HG02981 (cell line): ENCODE data around the gene OR51S1.
"Not testable (repeated sequence)": the region's sequence is repeated elsewhere in the genome, so short reads cannot be mapped to it uniquely, and the experiment has no call there.

Experiments
- ATAC-seq: cut with Tn5 transposase; IDR thresholded peaks from one replicate; pipeline ENCODE4 v1.9.1; 2021; ENCODE audit warnings: mild to moderate bottlenecking, moderate library complexity; ENCODE audit not compliant: unreplicated experiment

The OR51S1 gene

DNA sequence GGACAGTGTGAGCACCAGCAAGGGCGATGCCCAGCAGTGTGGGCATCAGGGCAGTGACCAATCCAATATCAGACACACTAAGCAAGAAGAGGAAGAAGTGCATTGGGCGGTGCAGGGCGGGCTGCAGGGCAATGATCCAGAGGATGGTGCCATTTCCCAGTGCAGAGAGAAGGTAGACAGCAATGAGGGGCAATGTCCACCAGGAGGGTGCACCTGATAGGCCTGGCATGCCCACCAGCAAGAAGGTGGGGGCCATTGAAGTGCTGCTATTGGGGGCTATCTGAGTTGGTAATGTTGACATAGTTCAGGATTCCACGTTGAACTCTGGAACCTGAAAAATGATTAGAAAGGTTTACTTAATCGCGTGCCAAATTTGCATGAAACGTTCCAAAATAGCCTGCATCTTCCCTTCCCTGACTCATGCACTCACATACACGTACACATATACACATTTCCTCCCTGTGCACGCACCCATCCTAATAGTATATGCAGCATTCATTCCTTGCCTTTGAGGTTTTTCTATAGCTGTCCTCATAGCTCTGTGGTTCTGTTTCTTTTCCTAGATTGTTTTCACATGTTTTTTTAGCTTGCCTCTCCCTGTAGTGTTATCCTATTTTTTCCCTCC, at the start of gene OR51S1:
Gene OR51S1, minus strand, starts transcription at position 301 of the 625 bp plus-strand sequence. Its CDS starts 0 bp downstream, at position 301.
- ATAC-seq: no peak

DNA sequence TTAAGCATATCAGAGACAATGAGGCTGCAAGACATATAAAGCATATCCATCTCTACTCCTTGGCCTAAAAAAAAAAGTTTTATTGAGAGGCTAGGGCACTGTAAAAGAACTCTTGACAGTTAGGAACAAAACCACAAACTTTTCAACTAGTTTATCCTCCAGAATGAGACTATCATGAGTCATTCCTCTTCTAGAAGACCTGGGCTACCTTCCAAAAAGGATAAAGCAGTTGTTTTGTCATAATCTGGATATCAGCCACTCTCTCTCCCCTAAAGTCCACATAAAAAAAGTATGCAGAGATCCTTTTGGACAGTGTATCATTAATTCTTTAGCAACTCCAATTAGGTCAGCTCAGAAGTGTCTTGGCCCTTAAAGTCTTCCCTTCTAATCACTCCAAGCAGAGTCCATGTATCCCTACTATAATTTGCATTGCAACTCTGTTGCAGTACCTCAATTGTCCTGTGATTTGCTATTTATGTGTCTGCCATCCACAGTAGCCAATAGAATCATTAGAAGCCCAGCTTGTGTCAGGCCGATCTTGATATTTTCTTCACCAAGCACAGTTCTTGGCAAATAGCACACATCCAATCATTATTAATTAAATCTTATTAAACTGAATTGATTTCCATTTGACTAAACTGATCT, 43.1 kb upstream of the OR51S1 start:
- no peak for ATAC-seq

DNA sequence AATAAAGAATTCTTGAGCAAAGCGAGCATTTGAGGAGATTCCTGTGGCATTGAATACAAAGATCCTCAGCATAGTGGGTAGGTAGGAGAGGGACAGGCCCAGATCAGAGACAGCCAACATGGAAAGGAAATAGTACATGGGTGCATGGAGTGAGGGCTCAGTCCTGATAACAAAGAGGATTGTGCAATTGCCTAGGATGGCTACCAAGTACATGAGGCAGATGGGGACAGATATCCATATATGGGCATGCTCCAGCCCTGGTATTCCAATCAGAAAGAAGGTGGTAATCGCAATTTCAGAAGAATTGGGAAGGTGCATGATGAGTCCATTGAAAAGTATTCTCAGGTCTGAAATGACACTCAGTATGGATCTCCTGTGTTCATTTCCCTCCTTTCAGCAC, 41.3 kb upstream of the OR51S1 start:
- no peak for ATAC-seq

GRCh38 chr11:4887591-4887990, 38.6 kb upstream of the OR51S1 start:
- ATAC-seq: no peak

GRCh38 chr11:4886186-4886585, 37.2 kb upstream of the OR51S1 start:
- no peak for ATAC-seq

GRCh38 chr11:4884361-4884760, 35.4 kb upstream of the OR51S1 start:
- no peak for ATAC-seq

DNA sequence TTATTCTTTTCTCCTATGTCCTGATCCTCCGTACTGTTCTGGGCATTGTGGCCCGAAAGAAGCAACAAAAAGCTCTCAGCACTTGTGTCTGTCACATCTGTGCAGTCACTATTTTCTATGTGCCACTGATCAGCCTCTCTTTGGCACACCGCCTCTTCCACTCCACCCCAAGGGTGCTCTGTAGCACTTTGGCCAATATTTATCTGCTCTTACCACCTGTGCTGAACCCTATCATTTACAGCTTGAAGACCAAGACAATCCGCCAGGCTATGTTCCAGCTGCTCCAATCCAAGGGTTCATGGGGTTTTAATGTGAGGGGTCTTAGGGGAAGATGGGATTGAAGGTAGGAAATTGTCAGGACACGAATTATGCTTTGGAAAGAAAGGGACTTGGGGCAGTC, 33.5 kb upstream of the OR51S1 start:
- no peak for ATAC-seq

DNA sequence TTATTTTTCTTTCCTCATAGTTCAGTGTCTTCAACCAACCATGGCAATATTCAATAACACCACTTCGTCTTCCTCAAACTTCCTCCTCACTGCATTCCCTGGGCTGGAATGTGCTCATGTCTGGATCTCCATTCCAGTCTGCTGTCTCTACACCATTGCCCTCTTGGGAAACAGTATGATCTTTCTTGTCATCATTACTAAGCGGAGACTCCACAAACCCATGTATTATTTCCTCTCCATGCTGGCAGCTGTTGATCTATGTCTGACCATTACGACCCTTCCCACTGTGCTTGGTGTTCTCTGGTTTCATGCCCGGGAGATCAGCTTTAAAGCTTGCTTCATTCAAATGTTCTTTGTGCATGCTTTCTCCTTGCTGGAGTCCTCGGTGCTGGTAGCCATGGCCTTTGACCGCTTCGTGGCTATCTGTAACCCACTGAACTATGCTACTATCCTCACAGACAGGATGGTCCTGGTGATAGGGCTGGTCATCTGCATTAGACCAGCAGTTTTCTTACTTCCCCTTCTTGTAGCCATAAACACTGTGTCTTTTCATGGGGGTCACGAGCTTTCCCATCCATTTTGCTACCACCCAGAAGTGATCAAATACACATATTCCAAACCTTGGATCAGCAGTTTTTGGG, 33.0 kb upstream of the OR51S1 start, which contains the start of gene OR51T1:
Gene OR51T1, plus strand, starts transcription at position 41 of the 641 bp plus-strand sequence. Its CDS starts 0 bp downstream, at position 41.
- ATAC-seq: no peak

DNA sequence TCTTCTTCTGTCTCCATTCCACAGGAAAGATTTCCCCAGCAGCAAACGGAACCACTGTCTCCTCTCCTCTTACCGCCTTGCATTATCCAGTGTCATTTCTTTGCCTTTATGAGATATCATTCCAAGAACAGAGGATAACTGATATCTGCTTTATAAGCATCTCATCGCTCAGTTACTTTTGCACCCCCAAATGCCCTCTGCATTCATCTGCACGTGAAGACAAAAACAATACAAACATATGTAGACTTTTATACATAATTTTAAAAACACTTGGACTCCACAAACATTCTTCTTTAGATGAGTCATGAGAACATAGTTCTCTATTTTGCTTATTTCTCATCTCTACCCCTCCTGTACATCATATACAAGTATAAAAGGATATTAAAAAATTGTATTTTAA, 32.2 kb upstream of the OR51S1 start:
- ATAC-seq: no peak

GRCh38 chr11:4865855-4866254, 16.8 kb upstream of the OR51S1 start:
- no peak for ATAC-seq

GRCh38 chr11:4863876-4864275, 14.9 kb upstream of the OR51S1 start:
- ATAC-seq: no peak

DNA sequence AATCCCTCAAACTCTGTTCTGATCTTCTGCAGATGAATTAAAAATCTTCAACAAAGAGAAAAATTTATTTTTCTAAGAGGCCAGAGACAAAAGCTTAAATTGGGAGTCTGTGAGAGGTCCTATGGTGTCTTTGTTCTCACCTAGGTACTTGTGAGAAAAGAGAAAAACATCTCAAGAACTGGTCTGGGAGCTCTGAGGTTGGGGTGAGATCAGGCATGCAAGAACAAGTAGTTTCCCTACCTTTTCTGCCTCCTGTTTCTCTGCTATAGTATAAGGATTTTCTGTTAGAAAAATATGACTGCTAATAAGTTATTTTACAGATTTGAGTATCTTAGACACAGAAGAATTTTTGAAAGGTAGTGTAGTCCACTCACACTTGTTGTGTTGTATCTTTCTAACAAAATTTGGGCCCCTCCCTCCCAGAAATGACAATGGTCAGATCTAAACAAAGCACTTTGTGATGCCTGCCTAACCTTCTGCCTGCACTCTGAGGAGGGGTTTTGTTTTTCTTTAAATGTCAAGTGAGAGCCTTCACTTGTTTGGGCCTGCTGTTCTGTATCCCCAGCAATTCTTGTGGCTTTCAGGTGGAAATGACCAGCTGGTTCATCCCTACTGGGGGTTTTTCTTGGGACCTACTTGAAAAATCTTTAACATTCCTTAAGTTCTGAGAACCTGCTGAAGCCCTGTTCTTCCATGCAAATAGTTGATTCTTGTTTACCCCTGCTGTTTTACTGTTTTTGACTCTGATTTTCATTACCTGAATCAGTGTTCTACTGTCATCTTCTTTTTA, 13.6 kb upstream of the OR51S1 start:
- ATAC-seq: no peak

DNA sequence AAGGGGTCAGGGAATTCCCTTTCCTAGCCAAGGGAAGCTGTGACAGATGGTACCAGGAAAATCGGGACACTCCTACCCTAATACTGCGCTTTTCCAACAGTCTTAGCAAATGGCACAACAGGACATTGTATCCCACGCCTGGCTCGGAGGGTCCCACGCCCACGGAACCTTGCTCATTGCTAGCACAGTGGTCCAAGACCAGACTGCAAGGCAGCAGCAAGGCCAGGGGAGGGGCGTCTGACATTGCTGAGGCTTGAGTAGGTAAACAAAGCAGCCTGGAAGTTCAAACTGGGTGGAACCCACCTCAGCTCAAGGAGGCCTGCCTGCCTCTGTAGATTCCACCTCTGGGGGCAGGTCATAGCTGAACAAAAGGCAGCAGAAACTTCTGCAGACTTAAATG, 5.3 kb upstream of the OR51S1 start:
- not testable (repeated sequence) for ATAC-seq

GRCh38 chr11:4851033-4851432, 2.0 kb upstream of the OR51S1 start:
- no peak for ATAC-seq

- ATAC-seq: no peak
Observed at GRCh38 chr11:4839851-4840549, 9.0 kb downstream of the OR51S1 start.

DNA sequence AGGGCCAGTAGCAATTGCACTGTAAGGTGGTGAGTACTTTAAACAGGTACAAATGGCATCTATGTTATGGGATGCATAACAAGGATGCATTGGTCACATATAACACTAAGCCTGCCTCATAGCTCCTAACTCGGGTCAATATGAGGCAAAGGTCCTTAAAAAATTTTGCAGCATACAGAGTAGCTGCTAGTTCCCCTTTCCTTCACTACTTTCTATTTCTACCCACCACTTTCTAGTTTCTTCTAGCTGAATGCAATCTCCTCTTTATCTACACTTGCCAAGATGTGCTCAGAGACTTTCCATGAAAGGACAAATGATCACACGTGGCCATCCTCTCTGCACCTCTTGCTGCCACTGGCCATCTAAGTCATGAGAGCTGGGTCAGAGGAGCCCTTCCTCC, 18.1 kb downstream of the OR51S1 start:
- ATAC-seq: no peak

DNA sequence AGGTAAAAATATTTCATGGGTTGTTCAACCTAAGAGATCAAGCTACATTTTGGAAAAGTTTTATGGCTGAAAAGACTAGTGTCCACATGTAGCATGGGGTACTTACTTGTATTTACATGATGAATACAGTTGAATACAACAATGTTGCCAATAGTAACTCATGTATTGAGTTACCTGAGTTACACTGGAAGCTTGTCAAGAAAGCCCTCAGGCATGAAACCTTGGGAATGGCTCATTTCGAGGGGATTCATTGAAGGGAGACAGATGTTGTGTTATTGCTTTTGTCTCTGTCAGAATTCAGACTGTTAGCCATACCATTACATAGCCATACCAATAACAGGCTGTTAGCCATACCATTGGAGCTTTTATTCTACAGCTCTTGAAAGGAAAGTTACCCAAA, 18.7 kb downstream of the OR51S1 start:
- ATAC-seq: no peak

DNA sequence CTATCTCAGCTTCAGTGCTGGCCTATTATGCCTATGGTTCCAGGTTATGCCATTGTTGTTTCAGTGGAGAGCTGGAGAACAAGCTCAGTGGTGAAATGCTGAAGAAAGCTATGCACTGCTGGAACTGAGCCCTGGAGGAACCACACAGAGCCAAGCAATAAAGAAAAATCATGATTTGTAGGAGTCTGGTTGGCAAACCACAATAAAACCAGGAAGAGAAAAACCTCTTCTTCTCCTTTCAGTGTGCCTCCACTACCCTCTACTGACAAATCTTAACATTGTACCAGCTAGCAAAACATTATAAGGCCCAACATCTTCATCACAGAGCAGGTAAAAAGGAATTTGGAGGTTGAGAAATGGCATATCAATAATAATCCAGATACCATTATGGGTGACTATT, 22.6 kb downstream of the OR51S1 start:
- no peak for ATAC-seq

- no peak for ATAC-seq
Observed at GRCh38 chr11:4825132-4825531, 23.9 kb downstream of the OR51S1 start.

DNA sequence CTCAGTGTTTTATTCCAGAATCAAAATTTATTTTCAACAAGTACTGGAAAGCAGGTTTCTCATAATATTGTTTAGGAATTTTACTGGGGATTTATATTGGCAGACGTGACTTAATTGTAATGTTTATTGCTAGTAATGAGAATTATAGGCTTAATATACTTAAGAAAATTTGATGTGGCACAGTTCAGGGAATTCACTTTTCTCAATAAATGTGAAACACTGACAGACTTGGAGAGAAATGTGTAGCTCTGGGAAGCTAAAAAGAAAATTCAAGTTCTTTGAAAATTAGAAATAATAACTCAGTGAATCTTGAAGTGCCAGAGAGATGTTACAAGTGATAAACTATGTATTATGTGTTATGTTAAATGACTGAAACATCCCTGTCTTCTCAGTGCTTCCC, 28.0 kb downstream of the OR51S1 start, which contains the start of gene OR51F2:
Gene OR51F2, plus strand, starts transcription at position 301 of the 400 bp plus-strand sequence. CDS start 101 bp downstream, outside the sequence.
- no peak for ATAC-seq

GRCh38 chr11:4809246-4809645, 39.8 kb downstream of the OR51S1 start:
- ATAC-seq: no peak
